Measurements from ENCODE around the gene ST7L.

DNA sequence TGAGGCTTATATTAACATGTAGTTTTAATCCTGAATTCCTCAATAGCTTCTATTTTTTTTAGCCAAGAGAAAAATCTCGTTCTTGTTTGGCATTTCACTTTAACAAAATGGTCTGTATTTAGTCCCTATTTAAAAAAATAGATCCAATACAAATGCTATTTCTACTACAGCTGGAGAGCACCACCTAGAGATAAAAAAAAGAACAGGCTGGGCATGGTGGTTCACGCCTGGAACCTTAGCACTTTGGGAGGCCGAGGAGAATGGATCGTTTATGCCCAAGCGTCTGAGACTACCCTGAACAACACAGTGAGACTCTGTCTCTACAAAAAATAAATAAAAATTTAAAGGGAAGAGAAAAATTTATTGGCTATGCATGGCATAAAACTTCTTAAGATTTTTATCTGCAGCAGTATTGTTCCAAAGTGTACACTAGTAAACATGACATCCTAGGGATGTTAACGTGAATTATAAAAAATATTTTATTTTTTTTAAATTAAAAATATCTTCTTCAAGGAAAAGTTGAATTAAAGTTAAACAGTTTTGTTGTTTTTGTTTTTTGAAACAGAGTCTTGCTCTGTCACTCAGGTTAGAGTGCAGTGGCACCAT lies 4.4 kb downstream of the ST7L start:
- TF ChIP-seq FOXM1 (IDR thresholded peaks at IDR 0.05; ENCODE audit: borderline replicate concordance): no peak
- no peak for TF ChIP-seq CTBP1 (IDR thresholded peaks at IDR 0.05; ENCODE audit: borderline replicate concordance)
- no peak for TF ChIP-seq SUZ12 (IDR thresholded peaks at IDR 0.05)
- TF ChIP-seq TARDBP (IDR thresholded peaks at IDR 0.05): no peak
- TF ChIP-seq L3MBTL2 (conservative IDR thresholded peaks at IDR 0.05): no peak
- TF ChIP-seq SP1 (IDR thresholded peaks at IDR 0.05): no peak
- TF ChIP-seq ARNT (IDR thresholded peaks at IDR 0.05): no peak
- no peak for TF ChIP-seq FOXK2 (IDR thresholded peaks at IDR 0.05)
- no peak for TF ChIP-seq FOXA1 (IDR thresholded peaks at IDR 0.05)

Measured in HEK293T (cell line).